Measurements from ENCODE around the gene DIP2C. TPM values are rescaled to one million over a fixed set of nuclear protein-coding genes. Genes with fewer than 3 reads are reported as not detected.
A peak's percentile ranks its signal among the peaks of the same experiment; 100 is the strongest.

The DIP2C gene
- total RNA-seq, 2 donors from 2014 or later, result 13.0 to 13.7 TPM

DNA sequence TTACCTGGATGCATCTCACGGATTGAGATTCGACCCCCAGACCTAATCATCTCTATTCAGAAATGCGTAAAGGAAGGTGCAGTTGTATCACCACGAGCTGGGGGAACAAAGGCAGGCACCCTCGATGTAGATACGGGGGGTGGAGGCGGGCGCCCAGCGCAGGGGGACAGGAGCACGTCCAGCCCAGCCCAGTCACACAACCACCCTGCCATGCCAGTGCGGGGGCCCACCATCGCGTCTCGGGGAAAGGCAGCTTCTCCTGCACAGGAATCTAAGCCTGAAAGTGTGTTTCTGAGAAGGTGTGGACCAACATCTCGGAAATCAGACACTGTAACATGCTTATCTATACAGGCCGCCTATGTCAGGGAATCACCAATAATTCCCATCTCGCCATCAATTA, 131.1 kb downstream of the DIP2C start:
- 95 to 98% methylated on average over 9 to 17 of the region's 17 CpGs for WGBS, 2 experiments (ENCODE audit: insufficient coverage in 1 of 2, insufficient read length in 1 of 2)
- DNase-seq, result peak; percentile 34
- H3K27ac ChIP-seq (ENCODE audit: low read depth, low read length), result peak overlapping the region; percentile 38
- peaks cover 3% of the 10 kb centered on the region for H3K9me3 Mint-ChIP-seq
- TF ChIP-seq, protein P1, sequence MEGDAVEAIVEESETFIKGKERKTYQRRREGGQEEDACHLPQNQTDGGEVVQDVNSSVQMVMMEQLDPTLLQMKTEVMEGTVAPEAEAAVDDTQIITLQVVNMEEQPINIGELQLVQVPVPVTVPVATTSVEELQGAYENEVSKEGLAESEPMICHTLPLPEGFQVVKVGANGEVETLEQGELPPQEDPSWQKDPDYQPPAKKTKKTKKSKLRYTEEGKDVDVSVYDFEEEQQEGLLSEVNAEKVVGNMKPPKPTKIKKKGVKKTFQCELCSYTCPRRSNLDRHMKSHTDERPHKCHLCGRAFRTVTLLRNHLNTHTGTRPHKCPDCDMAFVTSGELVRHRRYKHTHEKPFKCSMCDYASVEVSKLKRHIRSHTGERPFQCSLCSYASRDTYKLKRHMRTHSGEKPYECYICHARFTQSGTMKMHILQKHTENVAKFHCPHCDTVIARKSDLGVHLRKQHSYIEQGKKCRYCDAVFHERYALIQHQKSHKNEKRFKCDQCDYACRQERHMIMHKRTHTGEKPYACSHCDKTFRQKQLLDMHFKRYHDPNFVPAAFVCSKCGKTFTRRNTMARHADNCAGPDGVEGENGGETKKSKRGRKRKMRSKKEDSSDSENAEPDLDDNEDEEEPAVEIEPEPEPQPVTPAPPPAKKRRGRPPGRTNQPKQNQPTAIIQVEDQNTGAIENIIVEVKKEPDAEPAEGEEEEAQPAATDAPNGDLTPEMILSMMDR (conservative IDR thresholded peaks at IDR 0.05), result no peak
- peaks cover 1% of the 10 kb centered on the region for H3K9me3 ChIP-seq (ENCODE audit: control insufficient read depth, low read length)
- H3K4me3 ChIP-seq (ENCODE audit: low read length), result no peak overlapping the region
- H3K27me3 ChIP-seq (ENCODE audit: control insufficient read depth, insufficient read depth, low read length, poor library complexity, severe bottlenecking), result no peaks in the 10 kb centered on the region
- H3K36me3 ChIP-seq (ENCODE audit: control insufficient read depth, insufficient read depth, low read length), result no peaks in the 10 kb centered on the region
- H3K4me3 Mint-ChIP-seq, result no peak overlapping the region
- H3K4me1 ChIP-seq (ENCODE audit: control insufficient read depth, insufficient read depth, low read length), result peaks cover 6% of the 10 kb centered on the region
- peaks cover 43% of the 10 kb centered on the region for H3K4me1 Mint-ChIP-seq
- no peaks in the 10 kb centered on the region for H3K36me3 Mint-ChIP-seq (ENCODE audit: low read depth)
- H3K27ac Mint-ChIP-seq, result no peak overlapping the region
- H3K27me3 Mint-ChIP-seq (ENCODE audit: insufficient read depth), result no peaks in the 10 kb centered on the region
- H3K9ac ChIP-seq (ENCODE audit: extremely low read depth, low read length, poor library complexity, severe bottlenecking), result no peak overlapping the region

DNA sequence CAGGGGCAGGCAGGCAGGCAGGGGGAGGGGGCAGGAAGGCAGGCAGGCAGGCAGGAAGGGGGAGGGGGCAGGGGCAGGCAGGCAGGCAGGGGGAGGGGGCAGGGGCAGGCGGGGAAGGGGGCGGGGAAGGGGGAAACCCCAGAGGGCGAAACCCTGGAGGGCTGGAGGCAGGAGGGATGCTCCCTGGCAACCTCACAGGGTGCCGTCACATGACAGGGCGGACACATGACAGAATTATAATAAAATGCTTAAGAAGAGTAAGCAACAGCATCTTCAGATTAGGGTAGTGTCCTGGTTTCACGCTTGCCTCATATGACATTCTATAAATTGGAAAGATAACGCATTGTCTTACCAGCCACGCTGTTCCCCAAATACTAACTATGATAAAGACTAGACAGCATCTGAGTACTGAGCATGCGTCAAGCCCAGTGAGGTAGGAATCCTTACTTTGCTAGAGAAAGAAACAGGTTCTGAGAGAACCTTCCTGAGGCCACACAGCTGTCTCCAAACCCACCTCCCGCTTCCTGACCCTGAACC, 131.6 kb downstream of the DIP2C start:
- Histone ChIP-seq H3K4me3 (ENCODE audit: low read length) (no peak overlapping the region), H3K4me1 (ENCODE audit: control insufficient read depth, insufficient read depth, low read length) (peaks cover 3% of the 10 kb centered on the region), H3K27me3 (ENCODE audit: control insufficient read depth, insufficient read depth, low read length, poor library complexity, severe bottlenecking) (no peaks in the 10 kb centered on the region), H3K36me3 (ENCODE audit: control insufficient read depth, insufficient read depth, low read length) (no peaks in the 10 kb centered on the region), H3K9me3 (ENCODE audit: control insufficient read depth, low read length) (no peaks in the 10 kb centered on the region), H3K9ac (ENCODE audit: extremely low read depth, low read length, poor library complexity, severe bottlenecking) (no peak overlapping the region), H3K27ac (ENCODE audit: low read depth, low read length) (peak overlapping the region; percentile 38)
- peaks cover 43% of the 10 kb centered on the region for H3K4me1 Mint-ChIP-seq
- no peaks in the 10 kb centered on the region for H3K36me3 Mint-ChIP-seq (ENCODE audit: low read depth)
- peak; percentile 45 for DNase-seq
- H3K27me3 Mint-ChIP-seq (ENCODE audit: insufficient read depth), result no peaks in the 10 kb centered on the region
- no peaks in the 10 kb centered on the region for H3K9me3 Mint-ChIP-seq
- TF ChIP-seq, protein P1 (conservative IDR thresholded peaks at IDR 0.05), result no peak
- no peak overlapping the region for H3K27ac Mint-ChIP-seq
- H3K4me3 Mint-ChIP-seq, result no peak overlapping the region
- WGBS, 2 experiments (ENCODE audit: insufficient coverage in 1 of 2, insufficient read length in 1 of 2), result 91 to 95% methylated on average over 7 to 8 of the region's 10 CpGs

DNA sequence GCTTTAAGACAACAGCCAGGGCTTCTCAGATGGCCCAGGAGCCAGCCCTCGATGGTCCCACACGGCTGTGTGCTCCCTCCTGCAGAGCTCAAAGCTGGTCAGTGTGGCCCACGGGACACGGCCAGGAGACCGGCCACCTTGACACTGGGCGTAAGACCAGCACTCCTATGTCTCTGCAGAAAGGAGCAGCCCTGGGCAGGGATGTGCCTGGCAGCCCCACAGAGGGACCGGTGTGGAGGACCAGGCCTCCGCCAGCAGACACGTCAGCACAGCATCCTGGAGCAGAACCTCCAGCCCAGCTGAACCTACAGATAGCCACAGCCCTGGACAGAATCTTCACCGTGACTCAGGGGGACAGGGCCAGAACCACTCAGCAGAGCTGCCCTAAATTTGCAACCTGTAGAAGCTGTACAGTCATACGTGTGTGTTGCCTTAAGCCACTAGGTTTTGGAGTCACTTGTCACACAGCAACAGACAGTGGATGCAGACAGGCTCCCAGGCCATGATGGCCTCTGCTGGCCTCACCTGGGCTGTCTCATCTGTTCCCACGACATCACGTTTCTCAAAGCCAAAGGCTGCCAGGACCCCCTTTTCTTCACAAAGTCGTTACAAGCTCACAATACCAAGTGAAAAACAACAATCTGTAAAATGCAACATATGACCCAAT, 132.4 kb downstream of the DIP2C start:
- Mint-ChIP-seq H3K4me3 (no peak overlapping the region), H3K4me1 (peaks cover 43% of the 10 kb centered on the region), H3K36me3 (ENCODE audit: low read depth) (no peaks in the 10 kb centered on the region), H3K27me3 (ENCODE audit: insufficient read depth) (no peaks in the 10 kb centered on the region), H3K9me3 (no peaks in the 10 kb centered on the region), H3K27ac (peak overlapping the region; percentile 74)
- H3K36me3 ChIP-seq (ENCODE audit: control insufficient read depth, insufficient read depth, low read length), result no peaks in the 10 kb centered on the region
- H3K4me3 ChIP-seq (ENCODE audit: low read length), result no peak overlapping the region
- no peak overlapping the region for H3K27ac ChIP-seq (ENCODE audit: low read depth, low read length)
- H3K9ac ChIP-seq (ENCODE audit: extremely low read depth, low read length, poor library complexity, severe bottlenecking), result no peak overlapping the region
- H3K9me3 ChIP-seq (ENCODE audit: control insufficient read depth, low read length), result no peaks in the 10 kb centered on the region
- DNase-seq, result peak; percentile 36
- 94 to 97% methylated on average over 10 to 14 of the region's 14 CpGs for WGBS, 2 experiments (ENCODE audit: insufficient coverage in 1 of 2, insufficient read length in 1 of 2)
- TF ChIP-seq, protein P1 (conservative IDR thresholded peaks at IDR 0.05), result no peak
- no peaks in the 10 kb centered on the region for H3K27me3 ChIP-seq (ENCODE audit: control insufficient read depth, insufficient read depth, low read length, poor library complexity, severe bottlenecking)
- H3K4me1 ChIP-seq (ENCODE audit: control insufficient read depth, insufficient read depth, low read length), result no peaks in the 10 kb centered on the region
